Fibroblast of lung (primary cell): Measurements from ENCODE around the gene NSDHL. TPM values are rescaled to one million over a fixed set of nuclear protein-coding genes. Genes with fewer than 3 reads are reported as not detected.

Source experiments
- DNase-seq, 2 donors: peaks; one replicate each; pipeline versions ENCODE4 v3.0.0 to v3.0.0-alpha.2; 2010; ENCODE audit warnings: low read depth in 2 of 2
- H2AFZ ChIP-seq: 2 replicates; pipeline ENCODE4 v1.5.1; 2012; ENCODE audit warnings: low read length, control low read depth, inconsistent platforms
- H3K27ac ChIP-seq: 2 replicates; pipeline ENCODE4 v1.5.1; 2011; ENCODE audit warnings: low read length, control low read depth; ENCODE audit not compliant: insufficient read depth
- H3K27me3 ChIP-seq: 2 replicates; pipeline ENCODE4 v1.5.1; 2011; ENCODE audit warnings: mild to moderate bottlenecking, low read length; ENCODE audit not compliant: control insufficient read depth, insufficient read depth
- H3K36me3 ChIP-seq: 2 replicates; pipeline ENCODE4 v1.5.1; 2011; ENCODE audit warnings: low read length; ENCODE audit not compliant: control insufficient read depth, insufficient read depth
- H3K4me1 ChIP-seq: 2 replicates; pipeline ENCODE4 v1.5.1; 2011; ENCODE audit warnings: low read length; ENCODE audit not compliant: control insufficient read depth, insufficient read depth; ENCODE audit errors: extremely low read depth
- H3K4me2 ChIP-seq: 2 replicates; pipeline ENCODE4 v1.5.1; 2011; ENCODE audit warnings: low read length, control low read depth; ENCODE audit not compliant: insufficient read depth; ENCODE audit errors: extremely low read depth
- H3K4me3 ChIP-seq, 4 experiments: fragments of 200-600 bp in 1 of 4; sonication (generic) in 1 of 4; replicated peaks in 1 of 4; 2 replicates each; pipeline ENCODE4 v1.5.1; 2011 to 2016; ENCODE audit warnings: low read length in 4 of 4, low read depth in 3 of 4, mild to moderate bottlenecking in 3 of 4, control low read depth in 2 of 4, inconsistent platforms in 1 of 4, mixed read lengths in 1 of 4; ENCODE audit not compliant: insufficient read depth in 1 of 4; ENCODE audit errors: control extremely low read depth in 1 of 4
- H3K79me2 ChIP-seq: 2 replicates; pipeline ENCODE4 v1.5.1; 2012; ENCODE audit warnings: mild to moderate bottlenecking, low read length, inconsistent platforms; ENCODE audit not compliant: control insufficient read depth, insufficient read depth
- H3K9ac ChIP-seq: 2 replicates; pipeline ENCODE4 v1.5.1; 2011; ENCODE audit warnings: mild to moderate bottlenecking, low read length, control low read depth; ENCODE audit not compliant: insufficient read depth
- H3K9me3 ChIP-seq: 2 replicates; pipeline ENCODE4 v1.5.1; 2012; ENCODE audit warnings: low read depth, low read length; ENCODE audit not compliant: control insufficient read depth, insufficient read depth
- H4K20me1 ChIP-seq: 2 replicates; pipeline ENCODE4 v1.5.1; 2011; ENCODE audit warnings: low read length; ENCODE audit not compliant: control insufficient read depth, insufficient read depth; ENCODE audit errors: extremely low read depth
- EZH2 ChIP-seq: IDR thresholded peaks from 2 replicates; pipeline ENCODE4 v1.5.1; 2012; ENCODE audit warnings: low read length, control low read depth, mild to moderate bottlenecking; ENCODE audit errors: missing control alignments
- polyA plus RNA-seq, 2 donors: library from polyadenylated mRNA; depleted of rRNA in 1 of 2; stranded (reverse) in 1 of 2; unstranded in 1 of 2; fragments of >200 nt; gene quantifications; 2 replicates each; pipeline ENCODE4 v1.2.1, GENCODE V29; 2011 to 2012; ENCODE audit warnings: missing spikeins in 1 of 2
- total RNA-seq: library from RNA; depleted of rRNA; stranded (reverse); fragments of >200 nt; gene quantifications from 2 replicates; pipeline ENCODE4 v1.2.1, GENCODE V29; 2014
- TF ChIP-seq, protein P1 (sequence below), 2 donors: IDR thresholded peaks in 1 of 2; conservative IDR thresholded peaks in 1 of 2; 1 replicate in 1 of 2; 2 replicates in 1 of 2; pipeline ENCODE4 v1.5.1; 2011 to 2012; ENCODE audit warnings: low read length in 2 of 2, control low read depth in 1 of 2, inconsistent platforms in 1 of 2, low read depth in 1 of 2, mild to moderate bottlenecking in 1 of 2

NSDHL gene
- total and polyA plus RNA-seq, 2 donors (not counting 1 experiment from before 2014, with no cell fraction given): 32.2 to 43.5 TPM

DNA sequence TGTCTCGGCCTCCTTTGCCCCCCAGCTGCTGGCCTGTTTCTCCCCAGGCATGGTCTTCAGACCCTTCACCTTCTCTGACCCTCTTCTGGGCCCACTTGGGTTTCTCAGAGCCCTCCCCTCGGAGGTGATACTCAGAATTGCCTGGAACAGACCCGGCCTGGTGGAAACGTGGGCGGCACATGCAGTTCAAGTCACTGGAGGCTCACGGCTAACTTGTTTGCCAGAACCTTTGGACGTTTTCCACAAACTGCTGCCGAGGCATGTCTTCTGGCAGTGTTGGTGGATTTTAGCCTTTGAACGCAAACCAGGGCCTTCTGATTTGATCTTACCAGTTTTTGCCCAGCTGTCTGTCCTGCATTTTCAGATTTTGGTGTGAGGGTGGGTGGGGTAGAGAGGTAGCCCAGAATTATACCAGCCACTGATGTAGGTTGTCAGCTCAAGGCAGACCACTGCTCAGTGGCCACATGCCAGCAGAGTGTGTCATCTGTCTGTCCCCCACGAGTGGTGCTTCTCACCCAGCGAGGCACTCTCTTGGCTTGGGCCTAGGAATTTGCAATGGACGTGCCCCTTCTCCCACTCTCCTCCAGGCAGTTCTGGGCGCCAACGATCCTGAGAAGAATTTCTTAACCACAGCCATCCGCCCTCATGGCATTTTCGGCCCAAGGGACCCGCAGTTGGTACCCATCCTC, 34.5 kb downstream of the NSDHL start:
- Histone ChIP-seq H3K27ac (no peak overlapping the region), H4K20me1 (no peaks in the 10 kb centered on the region), H2AFZ (no peak overlapping the region), H3K36me3 (peaks cover 2% of the 10 kb centered on the region), H3K79me2 (no peaks in the 10 kb centered on the region), H3K4me3 (no peak overlapping the region), H3K9me3 (no peaks in the 10 kb centered on the region), H3K4me2 (no peak overlapping the region), H3K9ac (no peak overlapping the region), H3K4me1 (no peaks in the 10 kb centered on the region), H3K27me3 (no peaks in the 10 kb centered on the region)
- DNase-seq: peak in 1 of 2 donors; percentile 19
- TF ChIP-seq, protein P1, sequence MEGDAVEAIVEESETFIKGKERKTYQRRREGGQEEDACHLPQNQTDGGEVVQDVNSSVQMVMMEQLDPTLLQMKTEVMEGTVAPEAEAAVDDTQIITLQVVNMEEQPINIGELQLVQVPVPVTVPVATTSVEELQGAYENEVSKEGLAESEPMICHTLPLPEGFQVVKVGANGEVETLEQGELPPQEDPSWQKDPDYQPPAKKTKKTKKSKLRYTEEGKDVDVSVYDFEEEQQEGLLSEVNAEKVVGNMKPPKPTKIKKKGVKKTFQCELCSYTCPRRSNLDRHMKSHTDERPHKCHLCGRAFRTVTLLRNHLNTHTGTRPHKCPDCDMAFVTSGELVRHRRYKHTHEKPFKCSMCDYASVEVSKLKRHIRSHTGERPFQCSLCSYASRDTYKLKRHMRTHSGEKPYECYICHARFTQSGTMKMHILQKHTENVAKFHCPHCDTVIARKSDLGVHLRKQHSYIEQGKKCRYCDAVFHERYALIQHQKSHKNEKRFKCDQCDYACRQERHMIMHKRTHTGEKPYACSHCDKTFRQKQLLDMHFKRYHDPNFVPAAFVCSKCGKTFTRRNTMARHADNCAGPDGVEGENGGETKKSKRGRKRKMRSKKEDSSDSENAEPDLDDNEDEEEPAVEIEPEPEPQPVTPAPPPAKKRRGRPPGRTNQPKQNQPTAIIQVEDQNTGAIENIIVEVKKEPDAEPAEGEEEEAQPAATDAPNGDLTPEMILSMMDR (conservative IDR thresholded peaks at IDR 0.05 in 1 of 2, IDR thresholded peaks at IDR 0.05 in 1 of 2; ENCODE audit: low read depth in 1 of 2, low read length in 2 of 2): no peak
- TF ChIP-seq EZH2: no peak

DNA sequence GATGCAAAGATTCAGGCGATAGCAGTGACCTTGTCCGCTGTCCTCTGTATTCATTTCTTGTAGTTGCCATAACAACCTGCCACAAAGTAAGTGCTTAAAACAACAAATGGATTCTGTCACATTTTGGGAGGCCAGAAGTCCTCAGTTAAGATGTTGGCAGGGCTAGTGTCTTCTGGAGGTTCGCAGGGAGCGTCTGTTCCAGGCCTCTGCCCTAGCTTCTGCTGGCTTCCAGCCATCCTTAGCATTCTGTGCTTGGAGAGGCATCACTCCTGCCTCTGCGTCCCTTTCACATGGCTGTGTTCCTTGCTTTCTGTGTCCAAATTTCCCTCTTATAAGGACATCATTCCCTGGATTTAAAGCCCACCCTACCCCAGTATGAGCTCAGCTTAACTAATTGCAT, 35.5 kb downstream of the NSDHL start:
- Histone ChIP-seq H3K4me1 (no peaks in the 10 kb centered on the region), H3K4me3 (no peak overlapping the region), H3K27me3 (no peaks in the 10 kb centered on the region), H3K9ac (no peak overlapping the region), H3K9me3 (no peaks in the 10 kb centered on the region), H3K4me2 (no peak overlapping the region), H3K27ac (no peak overlapping the region), H3K79me2 (no peaks in the 10 kb centered on the region), H4K20me1 (no peaks in the 10 kb centered on the region), H2AFZ (no peak overlapping the region), H3K36me3 (peaks cover 2% of the 10 kb centered on the region)
- no peak for TF ChIP-seq EZH2
- TF ChIP-seq, protein P1 (conservative IDR thresholded peaks at IDR 0.05 in 1 of 2, IDR thresholded peaks at IDR 0.05 in 1 of 2; ENCODE audit: low read depth in 1 of 2, low read length in 2 of 2): no peak
- no peak for DNase-seq

DNA sequence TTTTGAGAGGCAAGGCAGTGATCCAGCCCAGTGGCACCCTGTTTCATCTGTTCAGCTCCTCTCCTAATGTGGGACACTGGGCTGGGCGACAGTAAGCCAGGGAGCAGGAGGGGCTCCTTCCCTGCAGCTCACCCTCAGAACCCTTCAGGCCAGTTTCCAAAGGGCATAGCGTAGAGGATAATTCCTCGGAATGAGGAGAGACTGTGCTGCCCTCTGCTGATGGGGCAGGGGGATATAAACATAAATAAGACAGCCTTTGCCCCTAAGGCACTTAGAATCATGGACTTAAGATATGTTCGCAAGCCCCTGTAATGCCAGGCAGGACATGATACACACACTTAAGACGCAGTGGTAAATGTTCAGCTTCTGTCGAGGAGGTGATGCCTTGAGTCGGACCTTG, 39.1 kb downstream of the NSDHL start:
- Histone ChIP-seq H3K4me1 (no peaks in the 10 kb centered on the region), H3K4me2 (no peak overlapping the region), H2AFZ (no peak overlapping the region), H3K79me2 (no peaks in the 10 kb centered on the region), H3K36me3 (peaks cover 2% of the 10 kb centered on the region), H4K20me1 (no peaks in the 10 kb centered on the region), H3K9ac (no peak overlapping the region), H3K27me3 (no peaks in the 10 kb centered on the region), H3K4me3 (no peak overlapping the region), H3K9me3 (no peaks in the 10 kb centered on the region), H3K27ac (no peak overlapping the region)
- TF ChIP-seq EZH2: no peak
- TF ChIP-seq, protein P1 (conservative IDR thresholded peaks at IDR 0.05 in 1 of 2, IDR thresholded peaks at IDR 0.05 in 1 of 2; ENCODE audit: low read depth in 1 of 2, low read length in 2 of 2): no peak
- DNase-seq: no peak
